ENCODE measurements around the gene CACNB1.

GRCh38 chr17:39208136-39208535 lies 10.7 kb upstream of the CACNB1 start:
- TF ChIP-seq CTCF (IDR thresholded peaks at IDR 0.05; ENCODE audit: low read depth, low read length): no peak
- no peak for TF ChIP-seq MYC (IDR thresholded peaks at IDR 0.05; ENCODE audit: low read depth, low read length)

Data from NB4 (cell line).